ENCODE data around the gene C3orf33. TPM values are rescaled to one million over a fixed set of nuclear protein-coding genes. Genes with fewer than 3 reads are reported as not detected.

C3orf33 gene
- total RNA-seq, 1 experiment from 2014 or later: 1.1 TPM

DNA sequence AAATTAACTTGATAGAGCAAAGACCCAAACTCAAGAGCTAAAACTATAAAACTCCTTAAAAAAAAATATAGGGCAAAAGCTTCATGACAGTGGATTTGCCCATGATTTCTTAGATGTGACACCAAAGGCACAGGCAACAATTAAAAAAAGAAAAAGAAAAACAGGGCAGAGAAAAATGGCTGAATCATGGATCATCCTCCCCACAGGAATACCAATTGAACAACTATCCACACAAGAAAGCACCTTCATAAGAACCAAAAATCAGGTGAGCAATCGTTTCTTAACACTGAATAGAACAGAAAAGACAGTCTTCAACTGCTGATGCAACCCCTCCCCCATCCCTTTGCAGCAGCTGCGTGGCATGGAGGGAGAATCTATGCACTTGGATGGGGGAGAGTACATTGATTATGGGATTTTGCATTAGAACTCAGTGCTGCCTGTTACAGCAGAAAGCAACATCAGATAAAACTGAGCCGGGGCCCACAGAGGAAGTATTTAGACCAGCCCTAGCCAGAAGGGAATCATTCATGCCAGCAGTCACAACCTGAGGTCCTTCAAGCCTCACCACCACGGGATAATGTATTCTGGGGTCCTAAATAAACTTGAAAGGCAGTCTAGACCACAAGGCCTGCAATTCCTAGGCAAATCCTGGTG lies 15.7 kb downstream of the C3orf33 start:
- DNase-seq (ENCODE audit: low spot score): no peak

GRCh38 chr3:155785662-155786295 lies 20.3 kb downstream of the C3orf33 start:
- peak; percentile 31 for DNase-seq (ENCODE audit: low spot score)

- DNase-seq (ENCODE audit: low spot score): no peak
These were observed 23.6 kb downstream of the C3orf33 start for GRCh38 chr3:155782390-155782953.

DNA sequence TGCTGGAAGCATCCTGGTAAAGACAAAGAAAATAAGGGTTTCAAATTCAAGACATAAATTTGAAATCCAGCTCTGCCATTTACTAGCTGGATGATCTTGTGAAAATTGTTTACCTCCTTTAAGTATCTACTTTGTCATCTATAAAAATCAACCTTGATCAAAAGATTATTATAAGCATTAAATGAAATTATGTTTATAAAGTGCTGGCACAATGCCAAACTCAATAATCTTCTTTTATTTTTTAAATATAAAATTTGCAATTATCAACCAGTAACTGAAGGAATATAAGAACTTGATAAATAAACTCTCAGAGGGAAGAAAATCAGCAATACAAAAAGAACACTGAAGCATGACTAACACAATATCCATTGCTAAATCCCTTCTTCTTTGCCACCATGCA lies 25.8 kb downstream of the C3orf33 start:
- DNase-seq (ENCODE audit: low spot score): no peak

DNA sequence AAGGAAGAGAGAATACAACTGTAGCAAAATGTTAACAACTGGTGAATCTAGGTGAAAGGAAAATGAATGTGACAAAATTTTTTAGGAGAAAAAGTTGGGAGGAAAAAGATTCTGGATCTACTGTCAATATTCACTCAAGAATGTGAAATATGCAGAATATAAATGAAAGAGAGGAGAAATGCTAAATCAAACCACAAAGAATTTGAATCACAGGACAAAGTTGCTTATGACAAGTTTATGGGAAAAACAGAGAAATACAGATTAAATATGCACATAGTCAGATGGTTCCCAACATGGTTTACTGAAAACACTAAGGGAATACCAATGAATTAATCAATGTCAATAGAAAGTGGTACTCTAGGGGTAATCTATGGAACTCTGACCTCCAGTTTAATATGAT lies 27.6 kb downstream of the C3orf33 start:
- DNase-seq (ENCODE audit: low spot score): no peak

GRCh38 chr3:155772801-155773200 lies 33.3 kb downstream of the C3orf33 start:
- no peak for DNase-seq (ENCODE audit: low spot score)

DNA sequence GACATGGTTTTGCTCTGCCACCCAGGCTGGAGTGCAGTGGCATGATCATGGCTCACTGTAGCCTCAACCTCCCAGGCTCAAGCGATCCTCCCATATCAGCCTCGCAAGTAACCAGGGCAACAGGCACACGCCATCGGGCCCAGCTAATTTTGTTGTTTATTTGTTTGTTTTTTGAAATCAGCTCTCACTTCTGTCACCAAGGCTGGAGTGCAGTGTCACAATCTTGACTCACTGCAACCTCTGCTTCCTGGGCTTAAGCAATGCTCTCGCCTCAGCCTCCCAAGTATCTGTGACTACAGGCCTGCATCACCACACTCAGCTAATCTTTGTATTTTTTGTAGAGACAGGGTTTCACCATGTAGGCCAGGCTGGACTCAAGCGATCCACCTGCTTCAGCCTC lies 35.0 kb downstream of the C3orf33 start:
- DNase-seq (ENCODE audit: low spot score): no peak

DNA sequence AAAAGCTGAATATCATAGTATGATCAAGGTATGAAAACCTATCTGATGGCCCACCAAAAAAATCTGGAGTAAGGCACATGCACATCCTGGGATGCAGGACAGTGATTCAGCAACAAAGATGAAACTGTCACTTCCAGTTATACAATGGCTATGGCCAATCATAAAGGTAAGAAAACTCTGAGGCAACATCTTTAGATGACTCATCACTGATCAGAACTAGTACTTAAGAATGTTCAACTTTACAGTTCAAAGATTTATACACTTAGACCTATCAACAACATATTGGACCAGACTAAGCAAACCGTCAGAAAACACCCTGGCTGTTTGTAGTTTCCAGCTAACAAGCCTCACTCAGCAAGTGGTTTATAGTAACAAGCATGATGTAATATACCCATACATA lies 39.9 kb downstream of the C3orf33 start:
- no peak for DNase-seq (ENCODE audit: low spot score)

DNA sequence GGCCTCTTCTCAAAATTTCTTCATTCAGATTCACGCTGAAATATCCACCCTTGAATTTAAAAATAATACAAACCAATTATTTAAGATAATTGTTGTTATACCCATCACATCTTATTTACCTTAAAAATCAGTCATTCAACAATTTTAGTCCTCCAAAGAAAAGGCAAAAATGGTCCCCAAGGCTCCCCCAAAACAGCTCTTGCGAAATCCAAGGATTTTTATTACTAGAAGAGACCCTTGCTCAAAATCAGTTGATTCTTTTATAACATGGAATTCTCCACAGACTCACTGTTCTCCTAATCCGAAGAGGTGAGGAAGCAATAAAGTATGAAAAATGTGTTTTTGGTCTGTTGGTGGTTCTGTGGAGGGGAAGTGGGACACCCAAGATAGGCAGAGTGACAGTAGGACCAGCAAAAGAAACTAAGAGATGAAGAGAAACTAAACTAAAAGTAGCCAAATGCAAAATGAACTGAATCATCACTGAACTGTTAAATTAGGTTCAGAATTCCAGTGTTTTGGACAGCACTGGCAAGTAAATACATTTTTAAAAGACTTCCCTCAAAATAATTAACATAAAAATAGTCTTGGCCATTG lies 42.1 kb downstream of the C3orf33 start:
- DNase-seq (ENCODE audit: low spot score): no peak

GRCh38 chr3:155760653-155761052 lies 45.4 kb downstream of the C3orf33 start:
- no peak for DNase-seq (ENCODE audit: low spot score)

DNA sequence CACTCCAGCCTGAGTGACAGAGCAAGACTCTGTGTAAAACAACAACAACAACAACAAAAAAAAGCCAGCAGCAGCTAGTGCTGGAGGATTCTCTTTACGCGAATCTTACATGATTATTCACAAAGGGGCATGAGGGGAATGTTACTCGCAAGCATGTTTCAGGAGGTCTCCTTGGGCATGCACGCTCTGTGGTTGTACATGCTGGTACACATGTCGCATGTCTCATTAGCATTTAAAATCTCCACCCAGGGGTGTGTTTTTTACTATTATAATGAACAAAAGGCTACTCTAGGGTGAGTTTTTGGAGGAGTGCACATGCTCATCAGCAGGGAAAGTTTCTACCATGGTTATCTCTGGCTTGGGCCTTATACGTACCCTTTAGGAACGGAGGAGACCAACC lies 48.5 kb downstream of the C3orf33 start:
- no peak for DNase-seq (ENCODE audit: low spot score)

- DNase-seq (ENCODE audit: low spot score): peak; percentile 45
These were observed 52.9 kb downstream of the C3orf33 start for GRCh38 chr3:155753038-155753639.

DNA sequence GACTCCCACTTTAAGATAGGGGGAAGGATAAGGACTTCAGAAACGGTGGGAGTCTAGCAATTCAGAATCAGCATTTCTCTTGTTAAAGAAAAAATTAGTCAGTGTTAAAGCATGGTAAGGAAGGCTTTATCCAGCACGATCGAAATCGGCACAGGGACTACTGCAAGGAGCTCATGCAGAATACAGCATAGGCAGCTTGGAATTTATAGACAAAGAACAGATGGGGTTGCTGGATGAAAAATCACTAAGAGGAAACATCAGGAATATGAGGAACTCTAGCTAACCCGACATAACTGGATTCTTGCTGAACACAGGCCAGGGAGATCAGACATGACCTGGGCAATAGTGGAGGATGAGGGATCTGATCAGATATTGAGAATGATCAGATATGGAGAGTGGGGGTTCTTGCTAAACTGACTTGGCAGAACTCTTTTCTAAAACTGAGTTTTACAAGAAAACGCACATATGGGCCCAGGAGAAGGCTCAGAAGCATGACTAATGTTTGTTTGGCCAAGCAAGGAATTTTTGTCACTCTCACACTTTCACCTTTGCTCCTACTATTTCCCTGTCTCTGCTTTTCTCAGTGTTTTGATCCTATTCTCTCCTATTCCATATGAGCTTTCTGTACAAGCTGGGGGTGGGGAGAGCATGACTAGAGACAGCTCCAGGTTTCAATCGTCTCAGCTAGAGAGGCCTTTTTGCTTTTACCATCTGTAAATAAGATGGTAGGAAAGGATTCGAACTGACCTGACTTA lies 57.3 kb downstream of the C3orf33 start:
- DNase-seq (ENCODE audit: low spot score): peak; percentile 60

GRCh38 chr3:155747946-155748290 lies 58.2 kb downstream of the C3orf33 start:
- DNase-seq (ENCODE audit: low spot score): no peak

GRCh38 chr3:155747286-155747945 lies 58.7 kb downstream of the C3orf33 start:
- DNase-seq (ENCODE audit: low spot score): peak; percentile 33

DNA sequence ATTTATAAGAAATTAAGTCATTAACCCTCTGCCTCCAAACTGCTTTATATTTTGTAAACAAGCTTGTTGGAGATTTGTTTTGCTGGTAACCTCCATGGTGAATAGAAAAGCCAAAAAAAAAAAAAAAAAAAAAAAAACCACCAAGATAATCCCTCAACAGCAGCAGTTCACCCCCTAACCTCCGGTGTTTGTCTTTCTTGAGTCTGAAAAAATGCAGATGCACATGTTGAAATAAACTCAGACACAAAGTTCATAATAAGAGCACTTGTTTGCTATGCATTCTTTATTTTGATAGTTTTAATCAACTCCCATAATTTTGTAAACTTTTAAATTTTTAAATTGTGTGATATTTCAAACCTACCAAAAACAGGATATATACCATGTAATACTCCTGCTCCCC lies 59.4 kb downstream of the C3orf33 start:
- DNase-seq (ENCODE audit: low spot score): no peak

DNA sequence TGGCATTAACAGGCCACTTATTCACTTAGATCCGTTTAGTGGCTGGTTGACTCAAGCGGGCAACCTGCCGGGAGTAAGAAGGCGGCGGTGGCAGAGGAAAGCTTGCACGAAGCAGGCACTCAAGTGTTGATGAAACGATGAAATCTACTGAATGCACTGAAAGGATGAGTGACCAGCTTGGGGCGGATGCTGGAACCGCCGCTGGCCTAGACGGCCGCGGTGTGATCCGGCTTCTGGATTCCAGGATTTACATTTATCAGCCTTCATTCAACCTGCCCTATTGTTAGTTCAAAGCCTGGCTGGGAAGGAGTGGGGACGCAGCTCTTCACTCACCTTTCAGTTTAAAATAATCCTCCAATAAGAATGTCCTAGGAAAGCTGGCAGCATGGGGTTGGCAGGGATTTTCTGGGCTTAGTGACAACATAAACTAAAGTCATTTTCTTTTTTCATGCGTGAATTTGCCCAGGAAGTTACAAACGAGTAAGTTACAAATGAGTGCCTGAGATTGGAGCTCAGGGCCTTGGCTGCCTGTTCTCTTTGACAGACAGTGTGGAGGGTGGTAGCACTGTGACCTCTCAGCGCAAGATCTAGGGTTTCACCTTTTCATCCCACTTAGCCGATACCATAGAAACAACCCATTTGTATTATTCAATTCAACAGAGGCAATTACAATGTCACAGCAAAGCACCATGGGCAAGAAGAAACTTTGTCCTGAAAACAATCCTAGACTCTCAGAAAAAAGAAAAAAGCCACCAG lies 60.1 kb downstream of the C3orf33 start:
- peak; percentile 79 for DNase-seq (ENCODE audit: low spot score)

GRCh38 chr3:155744626-155745324 lies 61.3 kb downstream of the C3orf33 start, which contains the start of gene PLCH1:
Gene PLCH1 (minus strand): TSS chr3:155745071. CDS start chr3:155704224, 40,847 bp downstream.
- DNase-seq (ENCODE audit: low spot score): peak; percentile 82

DNA sequence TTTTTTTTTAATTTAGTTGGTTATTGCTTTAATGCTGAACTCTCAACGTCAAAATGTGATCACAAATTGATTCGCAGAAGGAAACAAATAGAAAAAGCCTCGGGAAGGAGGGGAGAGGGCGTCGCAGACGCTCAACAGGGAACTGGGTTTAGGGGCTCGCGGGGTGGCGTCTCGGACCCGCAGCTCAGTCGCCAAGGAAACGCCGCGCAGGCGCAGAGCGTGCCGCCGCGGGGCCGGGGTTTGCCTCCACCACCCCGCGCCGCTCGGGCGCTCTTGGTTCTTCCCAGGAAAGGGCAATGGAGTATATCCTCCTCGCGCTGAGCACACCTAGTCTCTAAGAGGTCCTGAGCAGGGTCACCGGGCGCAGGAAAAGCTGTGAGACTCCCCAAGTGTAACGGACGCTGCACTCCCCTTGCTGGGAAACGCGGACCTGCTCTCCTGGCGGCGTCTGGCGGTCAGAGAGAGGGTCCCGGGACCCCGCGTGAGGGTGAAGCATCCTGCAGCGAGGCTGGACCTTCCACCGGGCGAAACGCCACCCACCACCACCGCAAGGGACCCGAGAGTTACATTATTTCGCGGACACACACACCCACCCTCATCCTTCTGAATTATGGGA lies 62.0 kb downstream of the C3orf33 start:
- DNase-seq (ENCODE audit: low spot score): peak; percentile 79

All from HT-29 (cell line).